Glutamatergic neuron (in vitro differentiated cells): ENCODE measurements around the gene MYO18B. TPM values are rescaled to one million over a fixed set of nuclear protein-coding genes. Genes with fewer than 3 reads are reported as not detected.

ENCODE experiments used
- DNase-seq: peaks from one replicate; pipeline ENCODE4 v3.0.0; 2022
- H3K27ac Mint-ChIP-seq: one replicate; pipeline ENCODE4 v1.8.0; 2020; ENCODE audit warnings: mild to moderate bottlenecking, mixed read lengths, inconsistent platforms; ENCODE audit not compliant: unreplicated experiment
- H3K27me3 Mint-ChIP-seq: one replicate; pipeline ENCODE4 v1.8.0; 2020; ENCODE audit warnings: mild to moderate bottlenecking, moderate library complexity, mixed read lengths, inconsistent platforms; ENCODE audit not compliant: unreplicated experiment
- H3K36me3 Mint-ChIP-seq: one replicate; pipeline ENCODE4 v1.8.0; 2020; ENCODE audit warnings: mild to moderate bottlenecking, mixed read lengths, inconsistent platforms; ENCODE audit not compliant: unreplicated experiment
- H3K4me1 Mint-ChIP-seq: one replicate; pipeline ENCODE4 v1.8.0; 2020; ENCODE audit warnings: mild to moderate bottlenecking, low read depth, mixed read lengths, inconsistent platforms; ENCODE audit not compliant: unreplicated experiment
- H3K4me3 Mint-ChIP-seq: one replicate; pipeline ENCODE4 v1.8.0; 2020; ENCODE audit warnings: mild to moderate bottlenecking, mixed read lengths, inconsistent platforms; ENCODE audit not compliant: unreplicated experiment
- H3K9me3 Mint-ChIP-seq: one replicate; pipeline ENCODE4 v1.8.0; 2020; ENCODE audit warnings: mild to moderate bottlenecking, moderate library complexity, mixed read lengths, inconsistent platforms; ENCODE audit not compliant: unreplicated experiment
- total RNA-seq: library from RNA; stranded (reverse); fragmentation: NEBNext Ultra II Directional; extraction: Animal tissue kit (Norgen Biotek cat#: 25700); gene quantifications from one replicate; pipeline ENCODE4 v1.2.1, GENCODE V29; 2021; ENCODE audit not compliant: unreplicated experiment
- TF ChIP-seq, protein P1 (sequence below): fragments of 200-600 bp; sonication (generic); IDR thresholded peaks from one replicate; pipeline ENCODE4 v1.5.0; 2021; ENCODE audit not compliant: partially characterized antibody, unreplicated experiment

The MYO18B gene
- total RNA-seq, 1 donor from 2014 or later = 0.25 TPM

GRCh38 chr22:25758316-25758715 lies 16.3 kb downstream of the MYO18B start:
- no peak overlapping the region for H3K4me3 Mint-ChIP-seq
- peaks cover 3% of the 10 kb centered on the region for H3K27me3 Mint-ChIP-seq
- peaks cover 2% of the 10 kb centered on the region for H3K9me3 Mint-ChIP-seq
- DNase-seq = no peak
- no peaks in the 10 kb centered on the region for H3K36me3 Mint-ChIP-seq
- TF ChIP-seq, protein P1, sequence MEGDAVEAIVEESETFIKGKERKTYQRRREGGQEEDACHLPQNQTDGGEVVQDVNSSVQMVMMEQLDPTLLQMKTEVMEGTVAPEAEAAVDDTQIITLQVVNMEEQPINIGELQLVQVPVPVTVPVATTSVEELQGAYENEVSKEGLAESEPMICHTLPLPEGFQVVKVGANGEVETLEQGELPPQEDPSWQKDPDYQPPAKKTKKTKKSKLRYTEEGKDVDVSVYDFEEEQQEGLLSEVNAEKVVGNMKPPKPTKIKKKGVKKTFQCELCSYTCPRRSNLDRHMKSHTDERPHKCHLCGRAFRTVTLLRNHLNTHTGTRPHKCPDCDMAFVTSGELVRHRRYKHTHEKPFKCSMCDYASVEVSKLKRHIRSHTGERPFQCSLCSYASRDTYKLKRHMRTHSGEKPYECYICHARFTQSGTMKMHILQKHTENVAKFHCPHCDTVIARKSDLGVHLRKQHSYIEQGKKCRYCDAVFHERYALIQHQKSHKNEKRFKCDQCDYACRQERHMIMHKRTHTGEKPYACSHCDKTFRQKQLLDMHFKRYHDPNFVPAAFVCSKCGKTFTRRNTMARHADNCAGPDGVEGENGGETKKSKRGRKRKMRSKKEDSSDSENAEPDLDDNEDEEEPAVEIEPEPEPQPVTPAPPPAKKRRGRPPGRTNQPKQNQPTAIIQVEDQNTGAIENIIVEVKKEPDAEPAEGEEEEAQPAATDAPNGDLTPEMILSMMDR = no peak
- no peaks in the 10 kb centered on the region for H3K4me1 Mint-ChIP-seq
- no peak overlapping the region for H3K27ac Mint-ChIP-seq

DNA sequence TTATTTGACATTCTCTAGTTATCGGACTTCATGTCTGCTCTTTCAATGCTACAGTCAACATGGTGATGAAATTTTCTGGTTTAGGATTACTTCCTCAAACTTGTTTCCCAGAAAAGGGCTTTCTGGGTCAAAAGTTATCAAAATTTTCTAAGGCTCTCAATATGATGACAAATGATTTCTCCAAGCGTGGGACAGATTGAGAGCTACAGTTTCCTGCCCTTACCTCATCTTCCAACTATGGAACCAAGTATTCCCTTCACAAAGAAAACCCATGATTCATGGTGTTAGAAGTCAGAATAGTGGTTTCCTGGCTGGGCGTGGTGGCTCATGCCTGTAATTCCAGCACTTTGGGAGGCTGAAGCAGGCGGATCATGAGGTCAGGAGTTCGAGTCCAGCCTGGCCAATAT lies 17.8 kb downstream of the MYO18B start:
- Mint-ChIP-seq H3K27ac (no peak overlapping the region), H3K27me3 (no peaks in the 10 kb centered on the region), H3K4me1 (no peaks in the 10 kb centered on the region), H3K9me3 (peaks cover 2% of the 10 kb centered on the region), H3K4me3 (no peak overlapping the region), H3K36me3 (no peaks in the 10 kb centered on the region)
- DNase-seq = no peak
- TF ChIP-seq, protein P1 = no peak

- Mint-ChIP-seq H3K27me3 (no peaks in the 10 kb centered on the region), H3K9me3 (peaks cover 2% of the 10 kb centered on the region), H3K36me3 (no peaks in the 10 kb centered on the region), H3K4me1 (no peaks in the 10 kb centered on the region), H3K27ac (no peak overlapping the region), H3K4me3 (no peak overlapping the region)
- TF ChIP-seq, protein P1 = no peak
- DNase-seq = no peak
Measured at GRCh38 chr22:25760294-25760693, 18.3 kb downstream of the MYO18B start.

GRCh38 chr22:25760848-25761595 lies 19.0 kb downstream of the MYO18B start:
- Mint-ChIP-seq H3K4me3 (no peak overlapping the region), H3K27me3 (no peaks in the 10 kb centered on the region), H3K36me3 (peaks cover under 1% of the 10 kb centered on the region), H3K9me3 (peaks cover 2% of the 10 kb centered on the region), H3K27ac (no peak overlapping the region), H3K4me1 (no peaks in the 10 kb centered on the region)
- DNase-seq = no peak
- TF ChIP-seq, protein P1 = no peak

GRCh38 chr22:25762147-25762546 lies 20.2 kb downstream of the MYO18B start:
- no peaks in the 10 kb centered on the region for H3K27me3 Mint-ChIP-seq
- H3K4me1 Mint-ChIP-seq = no peaks in the 10 kb centered on the region
- H3K27ac Mint-ChIP-seq = no peak overlapping the region
- H3K9me3 Mint-ChIP-seq = peaks cover 4% of the 10 kb centered on the region
- H3K36me3 Mint-ChIP-seq = peaks cover 11% of the 10 kb centered on the region
- TF ChIP-seq, protein P1 = no peak
- DNase-seq = no peak
- no peak overlapping the region for H3K4me3 Mint-ChIP-seq
